GM12891 (cell line): ENCODE data around the gene DNAH7.

Experiments
- PAX5 ChIP-seq: IDR thresholded peaks from 2 replicates; pipeline ENCODE4 v1.6.1; 2011; ENCODE audit warnings: low read length, moderate library complexity, mild to moderate bottlenecking; ENCODE audit not compliant: insufficient read depth, severe bottlenecking
- POLR2A ChIP-seq: IDR thresholded peaks from 2 replicates; pipeline ENCODE4 v1.6.1; 2011; ENCODE audit warnings: low read depth, low read length, control low read depth
- POLR2AphosphoS5 ChIP-seq: IDR thresholded peaks from 2 replicates; pipeline ENCODE4 v1.6.1; 2011; ENCODE audit warnings: low read depth, low read length, control low read depth
- POU2F2 ChIP-seq: IDR thresholded peaks from 2 replicates; pipeline ENCODE4 v1.6.1; 2011; ENCODE audit warnings: low read depth, mild to moderate bottlenecking, control low read depth, low read length, moderate library complexity
- SPI1 ChIP-seq: IDR thresholded peaks from 2 replicates; pipeline ENCODE4 v1.6.1; 2011; ENCODE audit warnings: low read depth, low read length, control low read depth
- TAF1 ChIP-seq: IDR thresholded peaks from 2 replicates; pipeline ENCODE4 v1.6.1; 2011; ENCODE audit warnings: low read depth, low read length, control low read depth

GRCh38 chr2:195891081-195891480, 177.6 kb downstream of the DNAH7 start:
- no peak for TF ChIP-seq POLR2A
- TF ChIP-seq POLR2AphosphoS5 = no peak
- TF ChIP-seq TAF1 = no peak
- TF ChIP-seq PAX5 = no peak
- no peak for TF ChIP-seq SPI1
- TF ChIP-seq POU2F2 = no peak
